GM18873 (cell line): ENCODE results near the gene TGOLN2.
"Not testable (repeated sequence)": the region's sequence is repeated elsewhere in the genome, so short reads cannot be mapped to it uniquely, and the experiment has no call there.

Experiments used
- ATAC-seq: cut with Tn5 transposase; IDR thresholded peaks from one replicate; pipeline ENCODE4 v1.9.1; 2021; ENCODE audit warnings: mild to moderate bottlenecking, moderate library complexity, moderate number of reproducible peaks; ENCODE audit not compliant: unreplicated experiment, low FRiP score

Gene TGOLN2

DNA sequence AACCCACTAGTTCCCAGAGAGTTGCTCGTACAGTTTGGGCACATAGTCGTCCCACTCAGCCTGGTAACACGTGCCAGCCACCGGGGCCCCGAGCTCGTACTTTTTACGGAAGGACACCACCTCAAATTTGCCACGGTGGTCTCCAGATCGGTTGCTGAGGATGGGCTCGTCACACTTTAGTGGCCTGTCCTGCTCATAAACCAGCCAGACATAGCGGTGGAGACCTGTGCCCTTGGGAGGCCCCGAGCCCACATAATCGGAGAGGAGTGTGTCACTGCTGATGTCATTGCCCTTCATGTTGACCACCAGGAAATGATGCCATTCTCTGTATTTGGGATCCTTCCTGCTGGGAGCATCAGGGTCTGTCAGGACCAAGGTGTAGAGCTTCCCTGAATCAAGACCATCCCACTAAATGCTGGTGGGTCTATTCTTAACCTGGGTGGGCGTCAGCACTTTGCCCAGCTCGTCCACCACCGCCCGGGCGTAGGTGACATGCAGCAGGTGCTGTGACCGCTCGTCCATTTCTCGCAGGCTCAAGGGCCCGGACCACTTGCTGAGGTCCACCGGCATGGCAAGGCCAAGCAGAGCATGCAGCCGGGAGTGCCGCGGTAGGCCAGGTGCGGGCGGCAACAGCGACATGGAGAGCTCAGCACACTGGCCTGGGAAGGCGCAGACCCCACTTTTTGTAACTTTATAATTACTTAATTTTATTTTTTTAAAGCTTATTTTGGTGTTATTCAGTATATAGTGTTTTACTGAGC, 13.7 kb upstream of the TGOLN2 start:
- ATAC-seq, result no peak

DNA sequence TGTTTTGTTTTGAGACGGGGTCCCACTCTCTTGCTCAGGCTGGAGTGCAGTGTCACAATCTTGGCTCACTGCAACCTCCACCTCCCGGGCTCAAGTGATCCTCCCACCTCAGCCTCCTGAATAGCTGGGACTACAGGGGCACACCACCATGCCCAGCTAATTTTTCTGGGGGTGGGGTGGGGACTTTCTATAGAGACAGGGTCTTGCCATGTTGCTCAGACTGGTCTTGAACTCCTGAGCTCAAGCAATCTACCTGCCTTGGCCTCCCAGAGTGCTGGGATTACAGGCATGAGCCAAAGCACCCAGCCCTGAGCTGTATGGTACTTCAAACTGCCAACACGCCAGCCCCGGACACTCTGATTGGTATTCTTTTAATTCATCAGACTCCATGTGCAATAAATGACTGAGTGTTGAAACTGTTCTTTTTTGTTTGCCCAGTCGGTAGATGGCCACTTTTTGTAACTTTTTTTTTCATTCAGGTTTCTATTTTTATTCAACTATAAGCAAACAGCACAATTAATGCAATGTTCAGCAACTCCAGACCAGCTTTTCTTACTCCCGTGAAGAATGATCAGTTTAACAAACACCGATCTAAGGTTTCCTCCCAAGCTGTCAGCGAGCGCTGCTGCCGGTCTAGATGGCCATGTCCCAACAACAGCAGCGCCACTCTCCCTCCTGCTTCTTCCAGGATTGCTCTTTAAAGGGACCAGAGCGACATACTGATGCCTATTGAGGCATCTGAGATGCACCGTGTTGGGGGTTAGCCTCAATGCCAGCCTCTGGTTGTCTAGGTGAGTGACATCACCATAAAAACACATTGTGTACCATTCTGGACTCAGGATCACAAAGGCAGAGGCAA, 12.5 kb upstream of the TGOLN2 start:
- no peak for ATAC-seq

DNA sequence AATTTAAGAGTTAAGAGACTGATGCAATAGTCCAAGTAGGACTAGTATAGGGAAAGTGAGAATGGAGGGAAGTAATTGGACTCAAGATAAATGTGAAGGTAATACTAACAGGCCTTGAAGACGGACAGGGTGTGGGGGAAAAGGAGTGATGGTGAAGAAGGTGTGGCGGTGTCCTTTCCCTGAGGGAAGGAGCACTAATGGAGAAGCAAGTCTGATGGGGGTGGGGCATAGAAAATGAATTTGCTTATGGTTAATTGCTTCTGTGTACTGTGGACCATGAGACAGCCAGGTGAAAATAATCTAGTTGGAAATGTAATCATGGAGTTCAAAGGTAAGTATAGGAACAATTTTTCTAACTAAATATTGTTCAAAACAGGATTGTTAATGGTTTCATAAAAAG, 7.1 kb upstream of the TGOLN2 start:
- no peak for ATAC-seq

DNA sequence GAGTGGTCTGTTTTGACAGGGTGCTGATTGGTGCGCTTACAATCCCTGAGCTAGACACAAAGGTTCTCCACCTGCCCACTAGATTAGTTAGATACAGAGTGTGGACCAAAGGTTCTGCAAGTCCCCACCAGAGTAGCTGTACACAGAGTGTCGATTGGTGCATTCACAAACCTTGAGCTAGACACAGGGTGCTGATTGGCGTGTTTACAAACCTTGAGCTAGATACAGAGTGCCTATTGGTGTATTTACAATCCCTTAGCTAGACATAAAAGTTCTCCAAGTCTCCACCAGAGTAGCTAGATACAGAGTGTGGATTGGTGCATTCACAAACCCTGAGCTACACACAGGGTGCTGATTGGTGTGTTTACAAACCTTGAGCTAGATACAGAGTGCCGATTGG, 6.1 kb upstream of the TGOLN2 start:
- ATAC-seq, result not testable (repeated sequence)

DNA sequence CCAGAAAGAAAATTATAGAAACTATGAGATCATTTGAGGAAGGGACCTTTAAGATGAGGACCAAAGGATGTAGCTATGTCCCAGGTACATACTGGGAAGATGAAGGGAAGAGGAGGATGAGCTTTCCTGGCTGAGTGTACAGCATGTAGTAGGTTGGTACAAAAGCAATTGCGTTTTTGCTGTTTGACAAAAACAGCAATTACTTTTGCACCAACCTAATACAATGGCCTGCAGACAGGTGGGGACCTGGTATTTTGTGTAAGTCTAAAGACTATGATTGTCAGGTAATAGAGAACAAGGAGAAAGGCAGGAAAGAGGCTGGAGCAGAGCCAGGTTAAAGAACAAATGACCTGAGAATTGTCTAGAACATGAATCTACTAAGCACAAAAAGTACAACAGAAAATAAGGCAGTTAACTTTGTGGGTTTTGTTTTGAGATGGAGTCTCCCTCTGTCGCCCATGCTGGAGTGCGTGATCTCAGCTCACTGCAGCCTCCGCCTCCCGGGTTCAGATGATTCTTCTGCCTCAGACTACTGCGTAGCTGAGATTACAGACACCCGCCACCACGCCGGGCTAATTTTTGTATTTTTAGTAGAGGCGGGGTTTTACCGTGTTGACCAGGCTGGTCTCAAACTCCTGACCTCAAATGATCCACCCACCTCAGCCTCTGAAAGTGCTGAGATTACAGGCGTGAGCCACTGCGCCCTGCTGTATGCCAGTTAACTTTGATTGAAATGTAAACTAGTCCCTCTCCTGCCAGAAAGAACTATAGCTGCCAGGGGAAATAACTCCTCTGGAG, 3.2 kb upstream of the TGOLN2 start:
- no peak for ATAC-seq

DNA sequence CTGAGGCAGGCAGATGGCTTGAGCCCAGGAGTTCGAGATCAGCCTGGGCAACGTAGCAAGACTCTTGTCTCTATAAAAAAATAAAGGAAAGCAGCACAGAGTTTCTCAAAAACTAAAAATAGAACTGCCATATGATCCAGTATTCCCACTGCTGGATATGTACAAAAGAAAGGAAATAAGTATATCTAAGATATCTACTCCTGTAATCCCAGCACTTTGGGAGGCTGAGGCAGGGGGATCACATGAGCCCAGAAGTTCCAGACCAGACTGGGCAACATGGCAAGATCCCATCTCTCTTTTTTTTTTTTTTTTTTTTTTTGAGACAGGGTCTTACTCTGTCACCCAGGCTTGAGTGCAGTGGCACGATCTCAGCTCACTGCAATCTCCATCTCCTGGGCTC, 1.9 kb upstream of the TGOLN2 start:
- not testable (repeated sequence) for ATAC-seq

DNA sequence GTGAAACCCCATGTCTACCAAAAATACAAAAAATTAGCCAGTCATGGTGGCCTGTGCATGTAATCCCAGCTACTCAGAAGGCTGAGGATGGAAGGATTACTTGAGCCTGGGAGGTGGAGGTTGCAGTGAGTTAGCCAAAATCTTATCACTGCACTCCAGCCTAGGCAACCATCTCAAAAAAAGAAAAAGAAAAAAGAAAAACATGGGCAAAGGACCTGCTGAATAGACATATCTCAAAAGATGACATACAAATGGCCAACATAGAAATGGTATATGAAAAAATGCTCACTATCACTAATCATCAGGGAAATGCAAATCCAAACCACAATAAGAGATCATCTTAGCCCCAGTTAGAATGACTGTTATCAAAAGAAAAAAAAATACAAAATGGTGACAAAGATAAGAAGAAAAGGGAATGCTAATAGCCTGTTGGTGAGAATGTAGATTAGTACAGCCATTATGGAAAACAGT, 1.4 kb upstream of the TGOLN2 start:
- ATAC-seq, result no peak

DNA sequence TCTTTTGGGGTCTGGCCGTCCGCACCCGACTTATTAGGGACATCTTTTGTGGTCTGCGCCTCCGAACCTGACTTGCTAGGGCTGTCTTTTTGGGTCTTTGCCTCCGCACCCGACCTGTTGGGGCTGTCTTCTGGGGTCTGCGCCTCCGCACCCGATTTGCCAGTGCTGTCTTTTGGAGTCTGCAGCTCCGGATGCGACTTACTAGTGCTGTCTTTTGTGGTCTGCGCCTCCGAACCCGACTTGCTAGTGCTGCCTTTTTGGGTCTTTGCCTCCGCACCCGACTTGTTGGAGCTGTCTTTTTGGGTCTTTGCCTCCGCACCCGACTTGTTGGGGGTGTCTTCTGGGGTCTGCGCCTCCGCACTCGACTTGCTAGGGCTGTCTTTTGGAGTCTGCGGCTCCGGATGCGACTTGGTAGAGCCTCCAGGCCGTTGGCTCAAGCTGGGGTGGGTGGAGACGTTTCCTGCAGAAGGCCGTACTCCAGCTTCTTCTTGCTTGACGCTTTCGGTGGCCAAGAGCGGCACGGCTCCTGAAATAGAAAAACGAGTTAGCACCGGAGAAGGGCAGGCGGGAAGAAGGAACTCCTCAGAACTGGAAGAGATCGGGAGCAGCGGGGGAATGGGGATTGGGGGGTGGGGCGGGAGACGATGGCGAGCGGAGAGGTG, 498 bp downstream of the TGOLN2 start:
- ATAC-seq, result no peak

DNA sequence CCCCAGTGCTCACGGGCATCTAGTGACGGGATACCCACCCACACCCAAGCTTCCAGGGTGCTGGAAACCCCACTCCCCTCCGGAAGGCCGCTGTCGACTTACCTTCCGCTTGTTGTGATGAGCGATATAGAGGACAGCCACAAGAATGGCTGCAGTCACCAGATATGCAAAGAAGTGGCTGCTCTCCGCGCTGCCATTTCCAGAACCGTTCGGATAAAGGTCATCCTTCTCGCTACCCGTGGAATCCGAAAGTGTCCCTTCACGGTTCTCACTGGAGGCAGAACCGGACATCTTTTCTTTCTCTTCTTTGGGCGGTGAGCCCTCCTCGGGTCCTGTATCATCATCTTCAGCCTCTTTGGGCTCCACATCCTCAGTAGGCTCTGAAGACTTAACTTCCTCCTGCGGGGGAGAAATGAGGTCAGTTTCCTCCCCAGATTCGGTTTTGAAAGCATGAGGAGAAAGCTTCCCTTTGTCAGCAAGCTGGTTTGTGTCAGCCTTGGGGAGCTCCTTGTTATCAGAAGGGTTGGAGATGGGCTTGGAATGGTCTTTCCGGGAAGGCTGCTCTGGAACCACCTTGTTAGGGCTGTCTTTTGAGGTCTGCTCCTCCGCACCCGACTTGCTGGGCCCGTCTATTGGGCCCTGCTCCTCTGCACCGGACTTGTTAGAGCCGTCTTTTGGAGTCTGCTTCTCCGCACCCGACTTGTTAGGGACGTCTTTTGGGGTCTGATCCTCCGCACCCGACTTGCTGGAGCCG, 1.2 kb downstream of the TGOLN2 start:
- peak; percentile 35 for ATAC-seq

DNA sequence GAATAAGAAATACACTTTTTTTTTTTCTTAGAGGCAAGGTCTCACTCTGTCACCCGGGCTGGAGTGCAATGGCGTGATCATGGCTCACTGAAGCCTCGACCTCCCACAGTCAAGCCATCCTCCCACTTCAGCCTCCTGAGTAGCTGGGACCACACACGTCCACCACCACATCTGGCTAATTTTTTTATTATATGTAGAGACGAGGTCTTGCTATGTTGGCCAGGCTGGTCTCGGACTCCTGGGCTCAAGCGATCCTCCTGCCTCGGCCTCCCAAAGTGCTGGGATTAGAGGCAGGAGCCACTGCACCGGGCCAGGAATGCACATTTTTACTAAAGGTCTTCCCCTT, 2.4 kb downstream of the TGOLN2 start:
- no peak for ATAC-seq

DNA sequence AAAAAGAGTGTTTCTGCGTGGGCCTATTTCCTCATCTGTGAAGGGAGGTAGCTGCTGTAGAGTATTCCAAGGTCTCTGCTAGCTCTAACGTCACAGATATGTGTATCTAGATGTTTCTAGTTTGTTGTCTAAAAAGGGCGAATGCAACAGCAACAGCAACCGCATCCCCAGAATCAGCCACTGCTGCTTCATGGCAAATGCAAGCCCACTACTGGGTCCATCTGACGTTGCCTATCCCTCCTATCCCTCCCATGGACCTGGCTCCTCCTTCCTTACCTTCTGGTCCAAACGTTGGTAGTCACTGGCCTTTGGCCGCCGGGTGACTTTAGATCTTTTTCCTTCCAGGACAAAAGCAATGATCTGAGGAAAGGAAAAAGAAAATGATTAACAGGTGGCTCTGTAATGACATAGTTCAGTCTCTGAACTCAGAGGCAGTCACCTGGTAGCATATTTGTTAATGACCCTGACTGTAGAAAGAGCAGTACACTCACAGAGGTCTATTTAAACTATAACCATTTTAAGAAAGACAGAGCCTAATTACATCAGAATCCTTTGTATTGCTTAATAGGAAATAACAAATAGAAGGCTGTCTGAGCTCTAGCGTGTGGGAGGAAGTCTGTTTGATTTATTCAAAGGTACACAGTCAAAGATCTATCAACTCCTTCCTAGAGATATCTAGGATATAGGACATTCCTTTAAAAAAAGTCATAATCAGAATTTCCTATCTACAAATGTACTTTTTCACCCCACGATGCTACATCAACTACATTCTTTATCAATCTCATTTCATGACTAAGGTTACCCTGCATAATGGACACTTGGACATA, 2.9 kb downstream of the TGOLN2 start:
- no peak for ATAC-seq

DNA sequence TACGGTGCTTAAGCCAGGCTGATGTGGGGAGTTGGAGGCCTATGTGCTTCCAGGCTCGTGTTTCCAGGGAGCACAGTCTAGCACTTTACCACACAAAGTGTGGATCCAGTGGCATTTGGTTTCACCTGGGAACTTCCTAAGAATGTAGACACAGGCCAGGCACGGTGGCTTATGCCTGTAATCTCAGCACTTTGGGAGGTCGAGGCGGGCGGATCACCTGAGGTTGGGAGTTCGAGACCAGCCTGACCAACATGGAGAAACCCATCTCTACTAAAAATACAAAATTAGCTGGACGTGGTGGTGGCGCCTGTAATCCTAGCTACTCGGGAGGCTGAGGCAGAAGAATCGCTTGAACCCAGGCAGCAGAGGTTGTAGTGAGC, 3.8 kb downstream of the TGOLN2 start:
- not testable (repeated sequence) for ATAC-seq

DNA sequence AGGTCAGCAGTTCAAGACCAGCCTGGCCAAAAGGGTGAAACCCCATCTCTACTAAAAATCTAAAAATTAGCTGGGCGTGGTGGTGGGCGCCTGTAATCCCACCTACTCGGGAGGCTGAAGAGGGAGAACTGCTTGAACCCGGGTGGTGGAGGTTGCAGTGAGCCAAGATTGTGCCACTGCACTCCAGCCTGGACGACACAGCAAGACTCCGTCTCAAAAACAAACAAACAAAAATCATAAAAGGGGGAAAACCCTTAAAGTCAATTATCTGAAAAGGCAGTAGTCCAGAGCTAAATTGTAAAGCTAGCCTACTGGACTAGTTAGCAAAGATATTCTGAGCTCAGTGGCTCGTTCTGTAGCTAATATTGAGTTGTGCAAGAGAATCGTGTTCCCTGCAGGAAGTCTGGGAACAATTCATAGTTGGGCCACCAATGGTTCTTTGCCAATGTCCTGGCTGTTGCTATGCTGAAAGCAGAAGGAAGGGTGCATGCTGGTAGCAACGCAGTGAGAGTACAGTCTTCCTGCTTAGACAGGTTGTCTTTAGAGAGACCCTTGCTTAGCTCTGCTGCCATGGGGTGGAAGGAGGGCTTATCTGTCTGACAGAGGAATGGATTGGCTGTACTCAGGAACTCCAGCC, 4.3 kb downstream of the TGOLN2 start:
- no peak for ATAC-seq

DNA sequence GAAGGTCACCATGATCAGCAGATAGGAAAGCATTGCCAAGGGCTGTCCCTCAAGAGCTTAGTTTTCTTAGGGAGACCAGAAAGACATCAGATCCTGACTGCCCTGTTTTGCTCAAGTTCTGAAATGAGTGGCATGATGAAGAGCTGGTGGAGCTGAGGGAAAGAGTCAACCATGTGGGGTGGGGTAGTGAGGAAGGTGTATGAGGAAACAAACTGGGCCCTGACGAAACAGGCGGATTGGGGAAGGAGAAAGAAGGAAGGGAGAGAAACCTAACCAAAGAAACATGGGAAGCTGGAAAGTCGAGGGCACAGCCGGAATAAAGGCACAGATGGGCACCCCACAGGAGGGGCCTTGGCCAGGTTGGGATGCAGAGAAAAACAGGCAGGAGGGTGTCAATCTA, 8.0 kb downstream of the TGOLN2 start:
- no peak for ATAC-seq

DNA sequence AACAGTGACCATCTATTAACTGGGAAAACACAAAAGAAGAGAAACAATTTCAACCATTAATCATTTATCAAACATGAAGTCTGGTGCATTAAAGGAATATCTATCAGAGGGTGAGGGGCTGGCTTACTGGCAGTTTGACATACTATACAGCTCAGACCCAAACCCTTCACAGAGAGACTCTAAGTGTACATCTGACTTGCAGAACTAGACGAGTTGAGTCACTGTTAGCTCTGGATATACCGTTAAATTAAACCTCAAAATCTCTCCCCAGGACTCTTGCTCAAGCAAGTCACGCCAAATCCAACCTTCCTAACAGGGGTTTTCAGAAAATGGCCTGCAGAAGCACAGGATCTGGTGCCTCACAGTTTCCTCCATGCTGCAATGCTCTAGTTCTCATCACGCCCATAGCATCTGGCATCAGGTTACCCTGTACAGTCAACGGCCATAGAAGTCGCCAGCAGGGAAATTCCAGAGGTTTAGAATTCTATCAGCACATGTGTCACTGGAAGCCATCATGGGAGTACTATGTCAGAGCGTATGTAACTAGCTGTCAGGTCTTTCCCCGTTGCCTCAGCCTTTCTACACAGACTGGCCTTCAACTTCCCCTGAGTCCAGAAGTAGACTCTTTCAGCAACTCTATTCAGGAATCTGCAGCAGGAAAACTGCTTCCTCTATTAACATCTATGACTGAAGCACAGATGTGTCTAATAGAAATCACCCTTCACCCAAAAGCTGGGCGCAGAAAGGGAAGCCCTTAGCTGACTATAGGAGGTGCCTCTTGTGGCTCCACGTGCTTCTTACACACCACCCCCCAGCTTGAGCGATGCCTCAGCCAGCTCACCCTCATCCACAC, 9.3 kb downstream of the TGOLN2 start:
- no peak for ATAC-seq

DNA sequence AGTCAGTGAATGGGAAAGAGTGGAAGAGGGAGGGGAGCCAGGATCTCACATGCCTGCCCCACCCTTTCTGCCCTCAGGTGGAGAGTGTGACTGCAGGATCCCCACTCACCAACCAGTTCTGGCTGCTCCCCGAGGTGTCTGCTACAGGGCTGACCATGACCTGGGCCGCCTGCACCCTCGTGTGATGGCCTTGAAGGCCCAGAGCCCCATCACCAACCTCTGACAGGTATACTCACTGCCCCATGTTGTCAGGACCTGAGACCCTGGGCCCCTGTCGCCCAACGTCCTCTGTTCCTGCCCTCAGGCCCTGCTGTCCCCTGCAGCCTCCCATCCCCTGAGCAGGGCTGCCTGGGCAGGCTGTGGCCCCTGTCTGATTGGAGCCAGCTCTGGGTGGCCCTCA, 11.9 kb downstream of the TGOLN2 start:
- not testable (repeated sequence) for ATAC-seq

DNA sequence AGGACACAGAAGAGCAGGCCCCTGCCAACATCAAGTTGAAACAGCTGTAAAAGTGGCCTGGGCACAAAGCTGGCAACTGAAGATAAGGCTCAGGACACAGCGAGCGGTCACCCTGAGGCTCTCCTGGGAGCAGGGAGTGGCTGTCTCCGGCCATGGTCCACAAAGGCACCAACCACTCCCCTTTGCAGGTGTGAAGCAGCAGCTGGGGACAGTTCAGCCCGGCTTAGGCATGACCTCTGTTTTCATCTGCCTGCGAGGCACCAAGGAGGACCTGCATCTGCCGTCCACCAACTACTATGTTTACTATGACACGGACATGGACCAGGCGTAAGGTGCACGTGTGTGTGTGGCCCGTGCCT, 12.9 kb downstream of the TGOLN2 start:
- ATAC-seq, result no peak

DNA sequence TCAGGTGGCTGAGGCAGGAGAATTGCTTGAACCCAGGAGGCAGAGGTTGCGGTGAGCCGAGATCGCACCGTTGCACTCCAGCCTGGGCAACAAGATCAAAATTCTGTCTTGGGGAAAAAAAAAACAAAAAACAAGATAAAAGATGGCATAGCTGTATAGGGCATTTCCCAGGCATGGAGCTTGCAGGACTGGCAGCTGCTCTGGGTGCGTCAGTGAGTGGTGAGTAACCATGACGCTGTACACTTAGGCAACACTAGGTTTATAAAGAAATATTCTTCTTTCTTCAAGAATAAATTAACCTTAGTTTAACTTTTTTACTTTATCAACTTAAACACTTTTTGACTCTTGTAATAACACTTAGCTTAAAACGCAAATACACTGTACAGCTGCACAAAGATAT, 15.4 kb downstream of the TGOLN2 start:
- no peak for ATAC-seq
